CD4-positive, alpha-beta T cell treated with Interleukin-2 at 100 ng/mL for 4 hours (primary cell): Measurements from ENCODE around the gene AOX1.
"Not testable (repeated sequence)": the region's sequence is repeated elsewhere in the genome, so short reads cannot be mapped to it uniquely, and the experiment has no call there.

Source experiments
- DNase-seq: peaks from one replicate; pipeline ENCODE4 v3.0.0-alpha.2; 2020; ENCODE audit warnings: low spot score

Gene AOX1

GRCh38 chr2:200627110-200627770 lies 41.4 kb downstream of the AOX1 start:
- no peak for DNase-seq

- not testable (repeated sequence) for DNase-seq
Measured at GRCh38 chr2:200628461-200628860, 42.6 kb downstream of the AOX1 start.

- DNase-seq, result no peak
Measured at GRCh38 chr2:200631287-200631686, 45.5 kb downstream of the AOX1 start.

GRCh38 chr2:200634231-200634964 lies 48.6 kb downstream of the AOX1 start:
- no peak for DNase-seq

GRCh38 chr2:200635251-200635650 lies 49.4 kb downstream of the AOX1 start:
- no peak for DNase-seq

GRCh38 chr2:200637901-200638300 lies 52.1 kb downstream of the AOX1 start:
- no peak for DNase-seq

GRCh38 chr2:200640176-200640575 lies 54.4 kb downstream of the AOX1 start:
- no peak for DNase-seq

- DNase-seq, result no peak
Measured at GRCh38 chr2:200640901-200641300, 55.1 kb downstream of the AOX1 start.

- DNase-seq, result not testable (repeated sequence)
Measured at GRCh38 chr2:200648518-200649281, 62.9 kb downstream of the AOX1 start.

- no peak for DNase-seq
Measured at GRCh38 chr2:200649724-200650123, 63.9 kb downstream of the AOX1 start.

- DNase-seq, result no peak
Measured at GRCh38 chr2:200650195-200650594, 64.4 kb downstream of the AOX1 start.

- DNase-seq, result no peak
Measured at GRCh38 chr2:200652158-200652557, 66.3 kb downstream of the AOX1 start.

- no peak for DNase-seq
Measured at GRCh38 chr2:200653021-200653420, 67.2 kb downstream of the AOX1 start.

- DNase-seq, result no peak
Measured at GRCh38 chr2:200654823-200655222, 69.0 kb downstream of the AOX1 start.

- DNase-seq, result no peak
Measured at GRCh38 chr2:200655918-200656580, 70.2 kb downstream of the AOX1 start.

GRCh38 chr2:200658278-200658864 lies 72.6 kb downstream of the AOX1 start:
- DNase-seq, result no peak

- DNase-seq, result no peak
Measured at GRCh38 chr2:200659410-200659809, 73.6 kb downstream of the AOX1 start.

- DNase-seq, result no peak
Measured at GRCh38 chr2:200661477-200661876, 75.7 kb downstream of the AOX1 start.

- DNase-seq, result no peak
Measured at GRCh38 chr2:200662727-200663126, 76.9 kb downstream of the AOX1 start.

- no peak for DNase-seq
Measured at GRCh38 chr2:200664770-200665494, 79.1 kb downstream of the AOX1 start.
